IPS DF 6.9 (cell line): ENCODE measurements around the gene PPM1B.
"Not testable (repeated sequence)": the region's sequence is repeated elsewhere in the genome, so short reads cannot be mapped to it uniquely, and the experiment has no call there.

ENCODE experiments used
- DNase-seq: peaks from one replicate; pipeline ENCODE4 v3.0.0-alpha.2; 2013; ENCODE audit warnings: low read depth, low spot score
- H3K27ac ChIP-seq: one replicate; pipeline ENCODE4 v1.5.1; 2013; ENCODE audit warnings: low read length, control low read depth
- H3K27me3 ChIP-seq: 2 replicates; pipeline ENCODE4 v1.6.1; 2013; ENCODE audit warnings: mild to moderate bottlenecking, low read length; ENCODE audit not compliant: control insufficient read depth, insufficient read depth
- H3K36me3 ChIP-seq: 2 replicates; pipeline ENCODE4 v1.6.1; 2013; ENCODE audit warnings: low read length; ENCODE audit not compliant: control insufficient read depth, insufficient read depth
- H3K4me1 ChIP-seq: 2 replicates; pipeline ENCODE4 v1.6.1; 2013; ENCODE audit warnings: low read length; ENCODE audit not compliant: control insufficient read depth, insufficient read depth
- H3K4me3 ChIP-seq: 2 replicates; pipeline ENCODE4 v1.5.1; 2013; ENCODE audit warnings: mild to moderate bottlenecking, low read length
- H3K9me3 ChIP-seq: 2 replicates; pipeline ENCODE4 v1.6.1; 2013; ENCODE audit warnings: low read length, inconsistent platforms; ENCODE audit not compliant: control insufficient read depth, insufficient read depth
- WGBS: extraction: QIAGEN DNeasy Blood & Tissue Kit; methylation state at CpG from one replicate; pipeline ENCODE4 v1.1.7; 2013; ENCODE audit warnings: mixed read lengths, missing lambda C conversion rate; ENCODE audit not compliant: insufficient read length, insufficient coverage; 5-methylcytosine and 5-hydroxymethylcytosine counted together

PPM1B gene

DNA sequence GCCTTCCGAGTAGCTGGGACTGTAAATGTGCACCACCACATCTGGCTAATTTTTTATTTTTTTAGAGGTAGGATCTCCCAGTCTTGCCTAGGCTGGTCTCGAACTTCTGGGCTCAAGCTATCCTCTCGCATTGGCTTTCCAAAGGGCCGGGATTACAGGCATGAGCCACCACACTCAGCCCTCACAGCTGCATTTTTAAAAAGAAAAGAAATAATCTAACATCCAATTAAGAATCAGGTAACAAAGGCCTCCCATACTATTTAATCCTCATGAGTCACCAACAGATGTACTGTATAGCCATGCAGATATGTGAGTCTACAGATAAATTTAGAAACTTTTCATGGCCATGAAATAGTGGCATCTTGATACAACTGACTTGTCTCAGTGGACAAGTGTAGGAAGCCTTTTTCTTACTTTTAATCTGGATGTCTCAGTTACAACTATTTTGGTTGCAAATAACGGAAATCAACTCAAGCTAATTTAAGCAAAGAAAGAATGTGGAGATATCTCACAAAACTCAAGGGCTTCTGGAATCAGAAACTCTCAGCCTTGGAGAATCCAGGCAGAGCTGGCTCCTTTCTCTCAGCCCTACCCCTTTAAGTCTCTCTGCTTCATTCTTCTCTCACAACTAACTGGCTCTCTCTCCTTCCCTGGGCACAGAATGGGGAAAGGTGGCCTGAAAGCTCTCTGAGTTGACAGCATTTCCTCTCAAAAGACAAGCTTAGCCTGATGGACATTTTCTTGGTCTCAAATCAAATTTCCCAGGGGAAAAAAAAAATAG is 12.8 kb upstream of the PPM1B start:
- Histone ChIP-seq H3K36me3 (no peaks in the 10 kb centered on the region), H3K4me3 (no peak overlapping the region), H3K27me3 (no peaks in the 10 kb centered on the region), H3K4me1 (no peaks in the 10 kb centered on the region), H3K9me3 (no peaks in the 10 kb centered on the region), H3K27ac (no peak overlapping the region)
- DNase-seq: no peak
- WGBS: no CpG with 5 or more reads among the region's 5 CpGs

DNA sequence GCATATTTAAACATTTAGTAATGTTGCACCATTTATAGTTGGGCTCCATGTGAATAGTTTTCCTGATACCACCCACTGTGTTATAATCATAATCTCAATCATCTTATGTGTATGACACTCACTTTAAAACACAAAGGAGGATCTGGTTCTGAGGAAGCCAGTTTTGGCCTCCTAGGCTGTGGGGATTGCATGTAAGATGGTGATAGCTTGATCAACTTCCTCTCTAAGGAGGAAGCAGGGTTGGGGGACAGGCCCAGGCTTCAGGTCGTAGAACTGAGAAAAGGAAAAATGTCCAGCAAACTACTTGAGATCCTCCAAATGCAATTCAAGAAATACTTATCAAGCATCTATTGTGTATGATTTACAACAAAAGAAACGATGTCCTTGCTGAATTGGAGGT is 4.9 kb upstream of the PPM1B start:
- DNase-seq: no peak
- Histone ChIP-seq H3K9me3 (no peaks in the 10 kb centered on the region), H3K36me3 (no peaks in the 10 kb centered on the region), H3K27ac (no peak overlapping the region), H3K4me3 (no peak overlapping the region), H3K27me3 (no peaks in the 10 kb centered on the region), H3K4me1 (peaks cover 1% of the 10 kb centered on the region; the same call in 1 of the 2 replicates)
- no CpG with 5 or more reads among the region's 2 CpGs for whole genome bisulfite sequencing

GRCh38 chr2:44164617-44165016 is 4.1 kb upstream of the PPM1B start:
- no peak for DNase-seq
- no peaks in the 10 kb centered on the region for H3K27me3 ChIP-seq
- H3K36me3 ChIP-seq: no peaks in the 10 kb centered on the region
- WGBS: no CpG with 5 or more reads among the region's 3 CpGs
- no peaks in the 10 kb centered on the region for H3K9me3 ChIP-seq
- peaks cover 1% of the 10 kb centered on the region; the same call in 1 of the 2 replicates for H3K4me1 ChIP-seq
- H3K4me3 ChIP-seq: no peak overlapping the region
- H3K27ac ChIP-seq: no peak overlapping the region

- no peaks in the 10 kb centered on the region for H3K27me3 ChIP-seq
- H3K36me3 ChIP-seq: no peaks in the 10 kb centered on the region
- no peak overlapping the region for H3K27ac ChIP-seq
- WGBS: no CpG with 5 or more reads among the region's 23 CpGs
- no peaks in the 10 kb centered on the region for H3K9me3 ChIP-seq
- H3K4me3 ChIP-seq: no peak overlapping the region
- no peak for DNase-seq
- peaks cover 1% of the 10 kb centered on the region; the same call in 1 of the 2 replicates for H3K4me1 ChIP-seq
Measured at GRCh38 chr2:44166096-44166495, 2.6 kb upstream of the PPM1B start.

DNA sequence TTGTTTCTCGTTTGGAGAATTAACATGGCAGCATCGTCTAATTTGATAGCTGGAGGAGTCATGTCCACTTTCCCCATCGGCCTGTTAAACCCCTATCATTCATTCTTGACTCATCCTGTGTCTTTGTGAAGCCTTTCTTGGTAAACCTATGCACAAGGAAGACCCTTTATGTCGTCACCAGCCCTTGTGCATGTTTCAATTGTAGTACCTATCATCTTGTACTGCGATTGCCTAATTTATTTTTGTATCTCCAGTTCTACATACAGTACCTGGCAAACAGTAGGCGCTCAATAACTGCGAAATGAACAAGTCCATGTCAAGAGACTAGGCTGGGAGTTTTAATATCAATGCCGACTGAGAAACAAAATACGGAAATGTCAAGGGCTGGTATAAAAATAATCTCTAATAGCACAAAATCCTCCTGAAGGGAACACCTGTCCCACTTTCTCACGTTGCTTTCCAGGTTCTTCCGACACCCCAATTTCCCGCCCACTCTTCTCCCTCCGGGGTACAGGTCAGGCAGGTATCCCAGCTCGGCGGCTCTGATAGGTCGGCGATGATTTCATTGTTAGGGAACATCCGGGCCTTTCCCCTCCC is 1.3 kb upstream of the PPM1B start:
- no peaks in the 10 kb centered on the region for H3K9me3 ChIP-seq
- peaks cover 1% of the 10 kb centered on the region; the same call in 1 of the 2 replicates for H3K4me1 ChIP-seq
- no peak for DNase-seq
- H3K27me3 ChIP-seq: no peaks in the 10 kb centered on the region
- no CpG with 5 or more reads among the region's 18 CpGs for WGBS
- no peak overlapping the region for H3K27ac ChIP-seq
- peak overlapping the region; percentile 3; the same call in 1 of the 2 replicates for H3K4me3 ChIP-seq
- no peaks in the 10 kb centered on the region for H3K36me3 ChIP-seq

DNA sequence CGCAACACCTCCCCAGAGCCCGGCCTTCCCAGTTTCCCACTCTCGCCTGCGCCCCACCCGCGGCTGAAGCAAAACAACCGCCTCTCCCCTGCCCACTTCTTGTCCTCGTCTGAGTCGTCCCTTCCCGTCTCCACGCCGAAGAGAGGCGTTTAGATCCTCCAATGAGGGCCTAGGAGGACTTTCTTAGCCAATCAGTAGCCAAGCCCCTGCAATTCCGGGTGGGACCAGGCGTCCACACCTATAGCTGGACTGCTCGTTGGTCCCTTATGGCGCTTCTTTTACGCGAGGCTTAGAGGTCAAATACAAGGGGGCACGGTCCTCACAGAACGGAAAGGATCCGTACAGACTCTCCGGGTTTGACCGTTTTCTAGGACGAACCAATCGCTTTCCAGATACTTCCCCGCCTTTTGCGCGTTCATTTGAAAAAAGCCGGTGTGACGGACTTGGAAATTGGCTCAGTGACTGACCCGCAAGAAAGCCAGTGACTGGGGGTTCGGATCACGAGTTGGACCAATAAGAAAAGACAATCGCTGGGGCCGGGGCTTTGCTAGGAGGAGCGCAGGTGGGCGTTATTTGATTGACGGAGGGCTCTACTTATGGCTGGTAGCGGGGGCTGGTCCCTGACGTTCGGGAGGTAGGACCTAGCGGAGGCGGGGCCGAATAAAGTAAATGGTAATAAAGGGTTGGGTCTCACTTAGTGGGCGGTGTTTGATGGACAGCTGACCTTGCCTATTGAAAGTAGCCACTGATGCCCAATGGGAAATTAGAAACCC is 581 bp upstream of the PPM1B start:
- Histone ChIP-seq H3K4me3 (peak overlapping the region; percentile 44; the same call in 1 of the 2 replicates), H3K4me1 (peaks cover 2% of the 10 kb centered on the region; the same call in 1 of the 2 replicates), H3K36me3 (no peaks in the 10 kb centered on the region), H3K27me3 (no peaks in the 10 kb centered on the region), H3K9me3 (no peaks in the 10 kb centered on the region), H3K27ac (no peak overlapping the region)
- no CpG with 5 or more reads among the region's 46 CpGs for WGBS
- peak; percentile 97 for DNase-seq

DNA sequence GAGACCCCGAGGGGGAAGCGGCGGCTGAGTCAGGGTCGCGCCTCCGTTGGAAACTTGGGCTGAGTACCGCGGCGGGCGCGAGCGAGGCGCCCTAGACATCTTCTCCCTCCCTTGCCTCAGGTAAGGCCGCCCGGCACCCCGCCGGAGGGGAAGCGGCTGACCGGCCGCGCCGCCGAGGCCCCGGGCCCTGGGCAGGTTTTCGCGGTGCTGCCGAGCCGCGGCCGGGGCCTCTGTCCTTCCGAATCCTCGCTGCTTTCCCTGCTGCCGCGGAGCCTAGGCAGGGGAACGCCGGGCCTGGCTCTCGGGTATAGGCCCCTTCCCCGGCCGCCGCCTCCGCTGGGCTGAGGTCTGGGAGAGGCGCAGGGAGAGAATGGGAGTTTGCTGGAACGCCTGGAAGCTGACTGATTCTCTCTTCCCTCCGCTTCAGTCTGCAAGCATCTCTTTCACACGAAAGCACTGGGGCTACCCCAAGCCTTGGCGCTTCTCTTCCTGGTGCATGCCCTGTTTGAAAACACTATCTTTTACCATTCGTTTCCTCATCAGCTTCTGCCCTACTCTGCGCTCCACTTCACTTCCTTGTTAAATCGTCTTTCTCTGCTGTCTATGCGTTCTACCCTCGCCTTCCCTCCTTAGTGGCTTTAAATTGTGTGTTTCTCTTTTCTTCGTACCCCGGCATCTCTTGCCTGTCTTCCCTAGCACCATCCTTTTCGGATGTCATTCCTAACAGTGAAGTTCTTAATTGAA is 652 bp downstream of the PPM1B start:
- H3K27me3 ChIP-seq: no peaks in the 10 kb centered on the region
- no peaks in the 10 kb centered on the region for H3K9me3 ChIP-seq
- no peaks in the 10 kb centered on the region for H3K36me3 ChIP-seq
- no CpG with 5 or more reads among the region's 54 CpGs for WGBS
- DNase-seq: no peak
- H3K4me1 ChIP-seq: peaks cover 2% of the 10 kb centered on the region; the same call in 1 of the 2 replicates
- no peak overlapping the region for H3K27ac ChIP-seq
- H3K4me3 ChIP-seq: peak overlapping the region; percentile 92

DNA sequence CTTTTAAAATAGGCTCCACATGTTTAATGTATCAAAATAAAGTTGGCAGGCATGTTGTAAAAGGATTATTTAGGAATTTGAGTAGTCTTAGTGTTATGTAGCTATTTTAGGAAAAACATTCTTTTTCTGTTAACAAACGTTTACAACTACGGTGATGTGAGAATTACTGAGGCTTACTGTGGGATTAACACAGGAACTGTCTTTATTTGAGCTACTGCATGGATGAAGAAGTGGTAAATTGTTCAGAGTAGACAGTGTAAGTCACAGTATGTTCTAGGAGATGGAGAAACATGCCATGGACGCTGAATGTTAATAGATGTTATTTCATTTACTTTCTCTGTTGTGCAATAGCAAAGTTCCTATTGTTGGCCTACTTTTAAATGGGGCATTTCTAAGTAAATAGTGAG is 1.6 kb downstream of the PPM1B start:
- no peak overlapping the region for H3K27ac ChIP-seq
- no CpG with 5 or more reads among the region's 3 CpGs for WGBS
- peaks cover 2% of the 10 kb centered on the region; the same call in 1 of the 2 replicates for H3K4me1 ChIP-seq
- no peaks in the 10 kb centered on the region for H3K27me3 ChIP-seq
- no peaks in the 10 kb centered on the region for H3K36me3 ChIP-seq
- no peak for DNase-seq
- H3K4me3 ChIP-seq: peak overlapping the region; percentile 92; the same call in 1 of the 2 replicates
- no peaks in the 10 kb centered on the region for H3K9me3 ChIP-seq

- no peak for DNase-seq
- peak overlapping the region; percentile 22; the same call in 1 of the 2 replicates for H3K4me3 ChIP-seq
- no CpG with 5 or more reads among the region's 2 CpGs for WGBS
Measured at GRCh38 chr2:44171018-44171417, 2.3 kb downstream of the PPM1B start.

DNA sequence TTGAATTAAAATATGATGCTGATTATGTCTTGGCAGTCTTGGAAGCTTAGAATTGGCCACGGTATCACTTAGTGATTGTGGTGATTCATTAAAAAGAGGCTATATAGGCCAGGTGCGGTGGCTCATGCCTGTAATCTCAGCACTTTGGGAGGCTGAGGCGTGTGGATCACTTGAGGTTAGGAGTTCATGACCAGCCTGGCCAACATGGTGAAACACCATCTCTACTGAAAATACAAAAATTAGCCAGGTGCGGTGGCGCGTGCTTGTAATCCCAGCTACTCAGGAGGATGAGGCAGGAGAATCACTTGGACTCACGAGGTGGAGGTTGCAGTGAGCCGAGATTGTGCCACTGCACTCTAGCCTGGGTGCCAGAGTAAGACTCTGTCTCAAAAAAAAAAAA is 2.8 kb downstream of the PPM1B start:
- H3K36me3 ChIP-seq, DNase-seq, H3K4me1 ChIP-seq, H3K9me3 ChIP-seq, H3K27ac ChIP-seq, H3K27me3 ChIP-seq: not testable (repeated sequence)
- H3K4me3 ChIP-seq: peak overlapping the region; percentile 22; the same call in 1 of the 2 replicates
- WGBS: no CpG with 5 or more reads among the region's 8 CpGs

More at GRCh38 chr2:44171018-44171417, 2.3 kb downstream of the PPM1B start:
- Histone ChIP-seq H3K27ac (no peak overlapping the region), H3K36me3 (no peaks in the 10 kb centered on the region), H3K27me3 (no peaks in the 10 kb centered on the region), H3K4me1 (peaks cover 2% of the 10 kb centered on the region; the same call in 1 of the 2 replicates), H3K9me3 (no peaks in the 10 kb centered on the region)
